Measurements from ENCODE around the gene RASGRF2.
"Not testable (repeated sequence)": the region's sequence is repeated elsewhere in the genome, so short reads cannot be mapped to it uniquely, and the experiment has no call there.

DNA sequence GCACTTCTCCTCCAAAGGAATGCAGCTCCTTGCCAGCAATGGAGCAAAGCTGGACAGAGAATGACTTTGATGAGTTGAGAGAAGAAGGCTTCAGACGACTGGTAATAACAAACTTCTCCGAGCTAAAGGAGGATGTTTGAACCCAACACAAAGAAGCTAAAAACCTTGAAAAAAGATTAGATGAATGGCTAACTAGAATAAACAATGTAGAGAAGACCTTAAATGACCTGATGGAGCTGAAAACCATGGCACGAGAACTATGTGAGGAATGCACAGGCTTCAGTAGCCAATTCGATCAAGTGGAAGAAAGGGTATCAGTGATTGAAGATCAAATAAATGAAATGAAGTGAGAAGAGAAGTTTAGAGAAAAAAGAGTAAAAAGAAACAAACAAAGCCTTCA, 69.6 kb downstream of the RASGRF2 start:
- TF ChIP-seq TAF1 (IDR thresholded peaks at IDR 0.05; ENCODE audit: low read depth); MXI1 (conservative IDR thresholded peaks at IDR 0.05; ENCODE audit: poor library complexity, severe bottlenecking); POLR2AphosphoS5 (IDR thresholded peaks at IDR 0.05); EP300 (conservative IDR thresholded peaks at IDR 0.05; ENCODE audit: poor library complexity, severe bottlenecking); EZH2 (IDR thresholded peaks at IDR 0.05; ENCODE audit: borderline replicate concordance, insufficient read depth, low read length, poor library complexity, severe bottlenecking); SMC3 (conservative IDR thresholded peaks at IDR 0.05; ENCODE audit: poor library complexity): not testable (repeated sequence)
- TF ChIP-seq, protein P1, sequence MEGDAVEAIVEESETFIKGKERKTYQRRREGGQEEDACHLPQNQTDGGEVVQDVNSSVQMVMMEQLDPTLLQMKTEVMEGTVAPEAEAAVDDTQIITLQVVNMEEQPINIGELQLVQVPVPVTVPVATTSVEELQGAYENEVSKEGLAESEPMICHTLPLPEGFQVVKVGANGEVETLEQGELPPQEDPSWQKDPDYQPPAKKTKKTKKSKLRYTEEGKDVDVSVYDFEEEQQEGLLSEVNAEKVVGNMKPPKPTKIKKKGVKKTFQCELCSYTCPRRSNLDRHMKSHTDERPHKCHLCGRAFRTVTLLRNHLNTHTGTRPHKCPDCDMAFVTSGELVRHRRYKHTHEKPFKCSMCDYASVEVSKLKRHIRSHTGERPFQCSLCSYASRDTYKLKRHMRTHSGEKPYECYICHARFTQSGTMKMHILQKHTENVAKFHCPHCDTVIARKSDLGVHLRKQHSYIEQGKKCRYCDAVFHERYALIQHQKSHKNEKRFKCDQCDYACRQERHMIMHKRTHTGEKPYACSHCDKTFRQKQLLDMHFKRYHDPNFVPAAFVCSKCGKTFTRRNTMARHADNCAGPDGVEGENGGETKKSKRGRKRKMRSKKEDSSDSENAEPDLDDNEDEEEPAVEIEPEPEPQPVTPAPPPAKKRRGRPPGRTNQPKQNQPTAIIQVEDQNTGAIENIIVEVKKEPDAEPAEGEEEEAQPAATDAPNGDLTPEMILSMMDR (IDR thresholded peaks at IDR 0.05; ENCODE audit: poor library complexity, severe bottlenecking): not testable (repeated sequence)
- TF ChIP-seq, protein P2, sequence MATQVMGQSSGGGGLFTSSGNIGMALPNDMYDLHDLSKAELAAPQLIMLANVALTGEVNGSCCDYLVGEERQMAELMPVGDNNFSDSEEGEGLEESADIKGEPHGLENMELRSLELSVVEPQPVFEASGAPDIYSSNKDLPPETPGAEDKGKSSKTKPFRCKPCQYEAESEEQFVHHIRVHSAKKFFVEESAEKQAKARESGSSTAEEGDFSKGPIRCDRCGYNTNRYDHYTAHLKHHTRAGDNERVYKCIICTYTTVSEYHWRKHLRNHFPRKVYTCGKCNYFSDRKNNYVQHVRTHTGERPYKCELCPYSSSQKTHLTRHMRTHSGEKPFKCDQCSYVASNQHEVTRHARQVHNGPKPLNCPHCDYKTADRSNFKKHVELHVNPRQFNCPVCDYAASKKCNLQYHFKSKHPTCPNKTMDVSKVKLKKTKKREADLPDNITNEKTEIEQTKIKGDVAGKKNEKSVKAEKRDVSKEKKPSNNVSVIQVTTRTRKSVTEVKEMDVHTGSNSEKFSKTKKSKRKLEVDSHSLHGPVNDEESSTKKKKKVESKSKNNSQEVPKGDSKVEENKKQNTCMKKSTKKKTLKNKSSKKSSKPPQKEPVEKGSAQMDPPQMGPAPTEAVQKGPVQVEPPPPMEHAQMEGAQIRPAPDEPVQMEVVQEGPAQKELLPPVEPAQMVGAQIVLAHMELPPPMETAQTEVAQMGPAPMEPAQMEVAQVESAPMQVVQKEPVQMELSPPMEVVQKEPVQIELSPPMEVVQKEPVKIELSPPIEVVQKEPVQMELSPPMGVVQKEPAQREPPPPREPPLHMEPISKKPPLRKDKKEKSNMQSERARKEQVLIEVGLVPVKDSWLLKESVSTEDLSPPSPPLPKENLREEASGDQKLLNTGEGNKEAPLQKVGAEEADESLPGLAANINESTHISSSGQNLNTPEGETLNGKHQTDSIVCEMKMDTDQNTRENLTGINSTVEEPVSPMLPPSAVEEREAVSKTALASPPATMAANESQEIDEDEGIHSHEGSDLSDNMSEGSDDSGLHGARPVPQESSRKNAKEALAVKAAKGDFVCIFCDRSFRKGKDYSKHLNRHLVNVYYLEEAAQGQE (IDR thresholded peaks at IDR 0.05; ENCODE audit: borderline replicate concordance): not testable (repeated sequence)
